Upper lobe of left lung (tissue), 6 donors: ENCODE measurements around the gene MPV17. TPM values are rescaled to one million over a fixed set of nuclear protein-coding genes. Genes with fewer than 3 reads are reported as not detected.
"Not testable (repeated sequence)": the region's sequence is repeated elsewhere in the genome, so short reads cannot be mapped to it uniquely, and the experiment has no call there.

Experiments used
- ATAC-seq, 2 donors: fragments of 200-7000 bp; cut with Tn5 transposase; one replicate each; pipeline ENCODE4 v1.9.1; 2022; ENCODE audit warnings: mild to moderate bottlenecking in 2 of 2, moderate library complexity in 2 of 2; ENCODE audit not compliant: low FRiP score in 2 of 2
- DNase-seq, 2 donors: peaks; one replicate each; pipeline ENCODE4 v3.0.0-alpha.2; 2019 to 2020
- H3K27ac ChIP-seq, 4 donors: fragments of 200-600 bp; sonication (generic); one replicate each; pipeline ENCODE4 v1.5.1; 2016 to 2019
- H3K27me3 ChIP-seq, 4 donors: fragments of 200-600 bp; sonication (generic); one replicate each; pipeline ENCODE4 v1.5.1; 2017 to 2019
- H3K36me3 ChIP-seq, 4 donors: fragments of 200-600 bp; sonication (generic); one replicate each; pipeline ENCODE4 v1.5.1; 2016 to 2019
- H3K4me1 ChIP-seq, 4 donors: fragments of 200-600 bp; sonication (generic); one replicate each; pipeline ENCODE4 v1.5.1; 2018 to 2019
- H3K4me3 ChIP-seq, 4 donors: fragments of 200-600 bp; sonication (generic); one replicate each; pipeline ENCODE4 v1.5.1; 2017 to 2019; ENCODE audit warnings: mild to moderate bottlenecking in 2 of 4, moderate library complexity in 1 of 4
- H3K9me3 ChIP-seq, 4 donors: fragments of 200-600 bp; sonication (generic); one replicate each; pipeline ENCODE4 v1.5.1; 2018 to 2019
- CTCF ChIP-seq, 6 experiments: fragments of 450-650 bp in 4 of 6; fragments of 200-600 bp in 2 of 6; sonication (generic) in 2 of 6; IDR thresholded peaks; one replicate each; pipeline ENCODE4 v1.5.1; 2016 to 2019; ENCODE audit warnings: antibody characterized with exemption in 6 of 6
- EP300 ChIP-seq, 4 donors: sonication (generic); formaldehyde crosslinking; IDR thresholded peaks; one replicate each; pipeline ENCODE4 v1.5.1; 2017; ENCODE audit warnings: antibody characterized with exemption in 4 of 4, control low read depth in 2 of 4
- POLR2A ChIP-seq, 4 donors: fragments of 450-650 bp; IDR thresholded peaks; one replicate each; pipeline ENCODE4 v1.5.1; 2016 to 2017; ENCODE audit warnings: antibody characterized with exemption in 4 of 4, mild to moderate bottlenecking in 2 of 4
- POLR2AphosphoS5 ChIP-seq, 2 donors: sonication (generic); formaldehyde crosslinking; IDR thresholded peaks; one replicate each; pipeline ENCODE4 v1.5.1; 2017; ENCODE audit warnings: antibody characterized with exemption in 2 of 2
- WGBS, 2 donors: methylation state at CpG; one replicate each; pipeline ENCODE4 v1.1.5; 2017 to 2018; 5-methylcytosine and 5-hydroxymethylcytosine counted together
- total RNA-seq, 6 donors: library from RNA; depleted of rRNA in 4 of 6; stranded (reverse); fragments of >200 nt in 4 of 6; gene quantifications; one replicate each; pipeline versions ENCODE4 v1.1.0 to v1.2.1, GENCODE V29; 2016 to 2021
- donor health status: DM: no; HTN: no; CAD: no; lungs with moderate emphysema.
- donor health status: DM: no; HTN: yes; CAD: no; lungs with severe emphysema.

MPV17 gene
- total RNA-seq, 6 donors from 2014 or later: 51.2 to 99.3 (median 75.9) TPM

GRCh38 chr2:27323596-27324285, 844 bp upstream of the MPV17 start:
- 23 to 24% methylated on average over 5 of the region's 5 CpGs for WGBS, 2 donors

DNA sequence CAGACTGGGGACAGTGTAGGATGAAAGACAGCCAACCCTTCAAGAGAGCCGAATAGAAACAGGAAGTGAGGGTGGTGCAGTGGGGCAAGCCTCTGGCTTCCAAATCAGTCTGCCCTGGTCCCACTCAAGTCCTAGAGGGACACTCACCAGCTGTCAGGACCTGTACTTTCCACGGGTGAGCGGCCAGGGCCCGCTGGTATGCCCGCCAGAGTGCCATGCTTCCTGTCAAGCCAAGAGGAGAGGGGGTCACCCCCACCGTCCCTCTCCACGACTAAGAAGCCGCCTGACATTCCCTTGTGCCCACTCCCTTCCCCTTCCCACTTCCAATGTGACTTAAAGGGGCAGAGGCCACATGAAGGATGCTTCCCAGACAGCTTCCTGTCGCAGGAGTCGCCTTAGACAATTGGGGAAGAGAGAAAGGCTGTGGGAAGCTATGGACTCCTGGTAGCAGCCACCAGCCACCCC, 564 bp downstream of the MPV17 start:
- Histone ChIP-seq H3K36me3 (peaks cover 8 to 15% (median 10%) of the 10 kb centered on the region in 4 donors), H3K27me3 (no peaks in the 10 kb centered on the region), H3K9me3 (no peaks in the 10 kb centered on the region), H3K4me3 (peak overlapping the region; percentile 27 to 93 (median 66)), H3K4me1 (peaks cover 17 to 27% (median 23%) of the 10 kb centered on the region in 4 donors), H3K27ac (peak overlapping the region; percentile 92 to 97 (median 95))
- no peak for TF ChIP-seq EP300 (IDR thresholded peaks at IDR 0.05)
- TF ChIP-seq POLR2A (IDR thresholded peaks at IDR 0.05): no peak
- no peak for TF ChIP-seq POLR2AphosphoS5 (IDR thresholded peaks at IDR 0.05)
- no peak for TF ChIP-seq CTCF (IDR thresholded peaks at IDR 0.05)
- DNase-seq (peak; percentile 45 to 70), ATAC-seq (peak; percentile 40 to 54)
- WGBS, 2 donors: 0 to 3% methylated on average over 7 to 10 of the region's 10 CpGs

More at GRCh38 chr2:27323596-27324285, 844 bp upstream of the MPV17 start:
- Histone ChIP-seq H3K27me3 (no peaks in the 10 kb centered on the region), H3K4me1 (peaks cover 17 to 27% (median 23%) of the 10 kb centered on the region in 4 donors), H3K27ac (peak overlapping the region; percentile 92 to 97 (median 95)), H3K36me3 (peaks cover 12 to 29% (median 21%) of the 10 kb centered on the region in 4 donors), H3K9me3 (no peaks in the 10 kb centered on the region), H3K4me3 (peak overlapping the region; percentile 27 to 93 (median 66))
- ATAC-seq (peak in 1 of 2 donors; percentile 2), DNase-seq (peak in 1 of 2 donors; percentile 61)
- TF ChIP-seq POLR2A (IDR thresholded peaks at IDR 0.05) (no peak), EP300 (IDR thresholded peaks at IDR 0.05) (no peak), POLR2AphosphoS5 (IDR thresholded peaks at IDR 0.05) (no peak), CTCF (IDR thresholded peaks at IDR 0.05) (no peak)

GRCh38 chr2:27320958-27321543, 1.8 kb downstream of the MPV17 start:
- peak; percentile 39 to 64 for ATAC-seq
- peak in 3 of 6 experiments; percentile 7 to 46 (median 34) for TF ChIP-seq CTCF (IDR thresholded peaks at IDR 0.05)
- no peak for TF ChIP-seq POLR2A (IDR thresholded peaks at IDR 0.05)
- TF ChIP-seq EP300 (IDR thresholded peaks at IDR 0.05): peak in 1 of 4 donors; percentile 80
- TF ChIP-seq POLR2AphosphoS5 (IDR thresholded peaks at IDR 0.05): peak; percentile 54 to 62
- no peaks in the 10 kb centered on the region for H3K27me3 ChIP-seq
- peak in 1 of 2 donors; percentile 88 for DNase-seq
- no peaks in the 10 kb centered on the region for H3K9me3 ChIP-seq
- H3K4me3 ChIP-seq: no peak overlapping the region
- H3K36me3 ChIP-seq: peaks cover 0 to 10% (median 1%) of the 10 kb centered on the region in 4 donors
- H3K4me1 ChIP-seq: peaks cover 17 to 27% (median 23%) of the 10 kb centered on the region in 4 donors
- H3K27ac ChIP-seq: peak overlapping the region in 1 of 4 donors; percentile 28
- 69 to 75% methylated on average over 4 to 8 of the region's 8 CpGs for WGBS, 2 donors

DNA sequence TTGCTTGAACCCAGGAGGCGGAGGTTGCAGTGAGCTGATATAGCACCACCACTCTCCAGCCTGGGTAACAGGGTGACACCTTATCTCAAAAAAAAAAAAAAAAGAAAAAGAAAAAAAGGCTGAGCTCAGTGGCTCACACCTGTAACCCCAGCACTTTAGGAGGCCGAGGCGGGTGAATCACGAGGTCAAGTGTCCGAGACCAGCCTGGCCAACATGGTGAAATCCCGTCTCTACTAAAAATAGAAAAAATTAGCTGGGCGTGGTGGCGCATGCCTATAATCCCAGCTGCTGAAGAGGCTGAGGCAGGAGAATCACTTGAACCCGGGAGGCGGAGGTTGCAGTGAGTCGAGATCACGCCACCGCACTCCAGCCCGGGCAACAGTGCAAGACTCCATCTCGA, 3.1 kb downstream of the MPV17 start:
- Histone ChIP-seq H3K36me3 (peaks cover 0 to 19% (median 0%) of the 10 kb centered on the region in 4 donors), H3K4me1 (peaks cover 17 to 27% (median 23%) of the 10 kb centered on the region in 4 donors)
- not testable (repeated sequence) for DNase-seq, H3K9me3 ChIP-seq, H3K27me3 ChIP-seq, ATAC-seq, H3K4me3 ChIP-seq, H3K27ac ChIP-seq
- WGBS, 2 donors: 96% methylated on average over 15 of the region's 15 CpGs

DNA sequence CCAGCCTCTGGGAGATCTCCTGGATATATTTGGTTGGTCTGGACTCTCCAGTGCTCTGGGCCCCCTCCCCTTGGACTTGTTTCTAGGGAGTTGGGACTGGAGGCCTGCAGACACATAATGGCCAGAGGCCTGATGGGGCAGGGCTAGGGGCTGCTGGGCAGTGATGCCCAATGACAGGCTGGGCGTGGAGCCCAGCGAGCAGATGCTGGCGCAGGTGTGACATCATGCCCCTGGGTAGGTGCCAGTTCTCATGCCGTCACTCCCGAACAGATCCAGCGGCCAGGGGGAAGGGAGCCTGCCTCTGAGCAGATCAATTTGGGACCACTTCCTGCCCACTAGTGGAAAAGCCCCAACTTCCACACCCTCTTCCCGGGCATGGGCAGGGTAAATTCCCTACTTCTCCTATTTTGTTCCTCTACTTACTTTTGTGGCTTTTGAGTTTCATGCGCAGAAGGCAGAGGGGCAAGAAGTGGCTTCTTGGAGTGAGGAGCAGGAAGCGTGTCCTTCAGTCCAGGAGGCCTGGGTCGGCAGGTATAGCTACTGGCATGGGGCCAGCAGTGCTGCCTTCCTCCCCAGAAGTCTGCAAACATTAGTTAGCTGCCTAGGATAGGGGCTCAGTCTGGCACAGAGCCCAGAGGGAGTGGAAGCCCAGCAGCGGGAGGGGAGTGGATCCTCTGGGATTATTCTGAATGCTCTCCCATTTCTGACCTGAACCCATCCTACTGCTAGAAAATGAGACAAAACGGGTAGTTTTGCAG, 6.1 kb downstream of the MPV17 start:
- no peak overlapping the region for H3K4me3 ChIP-seq
- TF ChIP-seq EP300 (IDR thresholded peaks at IDR 0.05) (no peak), CTCF (IDR thresholded peaks at IDR 0.05) (no peak), POLR2A (IDR thresholded peaks at IDR 0.05) (no peak), POLR2AphosphoS5 (IDR thresholded peaks at IDR 0.05) (no peak)
- H3K36me3 ChIP-seq: peaks cover 0 to 23% (median 1%) of the 10 kb centered on the region in 4 donors
- no peak for DNase-seq
- peaks cover 7 to 11% (median 10%) of the 10 kb centered on the region in 4 donors for H3K4me1 ChIP-seq
- no peak for ATAC-seq
- no peaks in the 10 kb centered on the region for H3K27me3 ChIP-seq
- H3K27ac ChIP-seq: no peak overlapping the region
- H3K9me3 ChIP-seq: no peaks in the 10 kb centered on the region
- 64 to 72% methylated on average over 11 to 12 of the region's 12 CpGs for WGBS, 2 donors
